Epithelial cell of prostate (primary cell): Measurements from ENCODE around the gene DNAJB5.
A peak's percentile ranks its signal among the peaks of the same experiment; 100 is the strongest.
"Not testable (repeated sequence)": the region's sequence is repeated elsewhere in the genome, so short reads cannot be mapped to it uniquely, and the experiment has no call there.

Experiments used
- DNase-seq: peaks from one replicate; pipeline ENCODE4 v3.0.0-alpha.2; 2011; ENCODE audit warnings: low read depth, low spot score
- H3K27ac ChIP-seq: fragments of 450-650 bp; 2 replicates; pipeline ENCODE4 v1.5.1; 2017; ENCODE audit warnings: mild to moderate bottlenecking

Gene DNAJB5

DNA sequence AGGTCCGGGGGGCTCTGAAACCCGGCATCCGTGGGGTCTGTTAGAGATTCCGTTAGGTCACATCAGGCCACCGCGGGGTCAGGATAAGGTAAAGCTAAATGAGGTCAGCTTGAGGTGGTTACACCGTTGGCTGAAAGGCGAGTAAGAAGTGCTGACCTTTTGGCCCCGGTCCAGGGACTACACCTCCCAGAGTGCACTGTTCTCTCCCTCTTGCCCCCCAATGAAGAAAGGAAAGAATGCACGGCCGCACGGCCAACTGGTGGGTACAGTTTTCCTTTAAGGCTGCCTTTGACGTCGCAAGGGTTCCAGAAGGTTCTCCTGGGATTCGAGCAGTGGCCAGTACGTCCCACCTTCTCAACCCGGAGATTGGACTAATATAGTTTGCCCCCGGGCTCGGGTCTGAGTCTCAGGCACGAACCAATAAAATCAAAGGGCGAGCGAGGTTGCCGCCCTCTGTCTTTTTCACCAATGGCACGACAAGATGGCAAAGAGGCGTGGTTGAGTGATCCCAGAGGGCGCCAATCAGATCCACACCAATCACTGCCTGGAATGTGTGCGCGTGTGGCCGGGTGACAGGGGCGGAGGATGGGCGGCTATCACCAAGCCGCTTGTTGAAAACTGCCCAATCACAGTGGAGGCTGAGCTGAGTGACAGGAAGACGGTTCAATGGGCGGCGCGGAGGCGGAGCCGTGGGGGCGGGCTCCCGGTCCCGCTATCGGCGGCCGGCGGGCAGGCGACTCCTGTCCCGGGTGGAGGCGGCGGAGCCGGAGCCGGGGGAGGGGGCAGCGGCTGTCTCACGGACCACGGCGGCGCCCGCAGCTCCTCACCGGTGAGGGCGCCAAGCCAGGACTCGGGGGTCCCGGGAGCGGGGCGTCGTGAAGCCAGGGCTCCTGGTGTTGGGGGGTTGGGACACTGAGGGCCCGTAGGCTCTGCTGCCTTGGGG lies at the start of gene DNAJB5:
Gene DNAJB5, plus strand, starts transcription at position 743 of the 943 bp plus-strand sequence. CDS start 886 bp downstream, outside the sequence.
- DNase-seq, result peak; percentile 98
- H3K27ac ChIP-seq, result peak within 1 kb of the TSS; percentile 86

DNA sequence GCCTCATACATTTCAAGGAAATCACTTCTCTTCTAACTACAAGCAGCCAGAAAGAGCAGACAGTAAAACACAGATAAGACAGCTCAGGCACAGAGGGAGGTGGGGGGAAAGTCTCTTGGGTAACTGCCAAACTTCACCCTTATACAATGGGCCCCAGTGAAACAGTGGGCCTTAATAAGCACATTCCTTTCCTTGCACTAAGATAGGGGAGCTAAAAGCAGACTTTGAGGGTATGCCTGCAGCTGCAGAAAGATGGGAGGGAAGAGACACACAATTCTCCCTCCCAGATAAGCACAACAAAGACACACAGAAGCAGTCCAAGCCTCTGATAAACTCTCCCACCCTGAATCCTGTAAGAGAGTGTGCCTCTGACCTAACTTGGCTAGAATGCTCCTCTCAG lies 49.6 kb upstream of the DNAJB5 start:
- not testable (repeated sequence) for DNase-seq, H3K27ac ChIP-seq

- no peak for DNase-seq
- H3K27ac ChIP-seq, result no peak overlapping the region
Observed at GRCh38 chr9:34948451-34948850, 41.1 kb upstream of the DNAJB5 start.

DNA sequence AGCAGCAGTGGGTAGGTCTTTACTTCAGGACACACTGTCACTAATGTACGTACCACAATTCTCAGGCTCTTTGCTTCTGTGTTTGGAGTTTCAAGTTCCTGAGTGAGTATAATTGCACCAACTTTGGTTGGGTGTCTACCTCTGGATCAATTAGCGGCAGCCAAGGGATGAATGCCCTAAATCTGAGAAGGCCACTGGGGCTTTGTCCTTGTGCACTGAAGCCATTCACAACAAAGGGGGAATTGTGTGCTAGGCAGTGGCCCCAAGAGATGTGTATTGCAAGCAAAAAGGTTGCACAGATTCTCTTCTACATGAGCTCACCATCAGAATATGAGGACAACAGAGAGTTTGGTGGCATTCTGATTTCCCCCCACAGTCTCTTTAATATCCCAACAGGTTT lies 35.3 kb upstream of the DNAJB5 start:
- DNase-seq, result no peak
- no peak overlapping the region for H3K27ac ChIP-seq

DNA sequence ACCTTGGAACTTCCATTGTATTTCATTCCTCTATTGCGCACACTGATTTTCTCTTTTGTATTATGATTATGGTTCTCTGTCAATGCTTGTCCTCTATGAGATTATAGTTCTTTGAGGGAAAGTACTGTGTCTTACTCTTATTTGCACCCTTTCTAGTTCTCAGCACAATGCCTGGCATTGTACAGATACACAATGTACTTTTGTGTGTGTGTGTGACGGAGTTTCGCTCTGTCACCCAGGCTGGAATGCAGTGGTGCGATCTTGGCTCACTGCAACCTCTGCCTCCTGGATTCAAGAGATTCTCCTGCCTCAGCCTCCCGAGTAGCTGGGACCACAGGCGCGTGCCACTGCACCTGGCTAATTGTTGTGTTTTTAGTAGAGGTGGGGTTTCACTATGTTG lies 33.5 kb upstream of the DNAJB5 start:
- DNase-seq, H3K27ac ChIP-seq: not testable (repeated sequence)

GRCh38 chr9:34956648-34957047 lies 32.9 kb upstream of the DNAJB5 start:
- no peak overlapping the region for H3K27ac ChIP-seq
- no peak for DNase-seq

DNA sequence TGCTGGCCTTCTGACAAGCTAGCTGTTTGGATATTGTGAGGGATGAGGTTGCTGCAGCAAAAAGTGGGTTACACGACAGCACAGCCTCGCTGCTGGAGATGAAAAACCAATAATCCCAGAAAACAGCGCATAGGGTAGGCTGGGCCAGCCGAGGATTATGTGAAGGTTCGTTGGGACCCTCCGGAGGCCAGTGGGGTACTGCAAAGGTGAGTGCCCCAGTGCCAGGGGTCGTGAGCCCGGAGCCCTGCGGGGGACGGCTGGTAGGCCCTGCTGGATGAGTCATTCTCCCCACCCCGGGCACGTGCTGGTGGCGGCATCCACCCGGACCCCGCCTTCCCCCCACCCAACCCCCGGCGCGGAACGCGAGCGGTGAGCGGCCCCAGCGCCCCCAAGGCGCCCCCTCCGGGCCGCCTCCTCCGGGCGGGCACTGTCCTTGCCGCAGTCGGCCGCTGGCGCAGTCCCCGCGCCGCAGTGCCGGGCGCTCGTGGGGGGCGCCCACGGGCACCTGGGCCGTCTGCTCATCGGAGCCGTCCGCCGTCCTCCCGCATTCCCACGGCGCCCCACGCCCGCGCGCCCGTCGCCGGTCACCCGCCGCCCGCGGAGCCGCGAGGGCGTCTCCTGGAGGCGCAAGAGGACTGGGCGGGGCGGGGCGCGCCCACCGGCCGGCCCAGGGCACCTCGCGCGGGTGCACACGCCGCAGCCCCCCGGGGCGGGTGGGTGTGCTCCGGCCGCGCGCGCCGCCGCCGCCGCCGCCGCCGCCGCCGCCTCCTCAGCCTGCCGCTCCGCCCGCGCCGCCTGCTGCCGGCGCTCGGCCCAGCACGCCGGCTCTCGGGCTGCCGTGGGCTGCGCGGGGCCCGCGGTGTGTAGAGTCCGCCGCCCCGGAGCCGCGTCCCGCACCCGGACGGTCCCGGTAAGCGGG lies 31.8 kb upstream of the DNAJB5 start, which contains the start of gene PHF24:
Gene PHF24, plus strand, starts transcription at position 794 of the 919 bp plus-strand sequence. CDS start 13,014 bp downstream, outside the sequence.
- no peak for DNase-seq
- H3K27ac ChIP-seq, result no peak within 1 kb of the TSS

DNA sequence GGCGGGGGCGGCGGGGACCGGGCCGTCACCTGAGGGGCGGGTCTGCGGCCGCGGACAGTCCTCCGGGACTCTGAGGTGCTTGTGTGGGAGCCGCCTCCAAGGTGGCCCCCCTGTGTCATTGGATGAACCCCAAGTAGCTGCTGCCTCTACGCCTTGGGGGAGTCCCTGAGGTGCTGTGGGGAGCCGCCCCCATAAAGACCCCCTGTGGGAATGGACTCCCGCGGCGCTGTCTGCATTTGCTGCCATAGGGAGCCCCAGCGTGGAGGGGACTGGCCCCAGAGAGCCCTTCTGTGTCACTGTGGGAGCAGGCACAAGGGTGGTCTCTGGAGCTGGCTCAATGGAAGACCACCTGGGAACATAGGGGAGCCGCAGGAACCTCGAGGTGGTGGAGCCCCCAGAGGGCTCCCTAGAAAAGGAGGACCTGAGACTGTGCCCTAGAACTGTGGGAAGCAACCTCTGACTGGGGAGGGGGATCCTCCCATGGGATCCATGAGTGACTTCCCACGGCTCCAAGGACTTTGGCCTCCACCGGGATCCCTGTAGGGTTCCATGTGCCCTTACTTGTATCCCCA lies 31.0 kb upstream of the DNAJB5 start:
- H3K27ac ChIP-seq, result no peak overlapping the region
- no peak for DNase-seq

DNA sequence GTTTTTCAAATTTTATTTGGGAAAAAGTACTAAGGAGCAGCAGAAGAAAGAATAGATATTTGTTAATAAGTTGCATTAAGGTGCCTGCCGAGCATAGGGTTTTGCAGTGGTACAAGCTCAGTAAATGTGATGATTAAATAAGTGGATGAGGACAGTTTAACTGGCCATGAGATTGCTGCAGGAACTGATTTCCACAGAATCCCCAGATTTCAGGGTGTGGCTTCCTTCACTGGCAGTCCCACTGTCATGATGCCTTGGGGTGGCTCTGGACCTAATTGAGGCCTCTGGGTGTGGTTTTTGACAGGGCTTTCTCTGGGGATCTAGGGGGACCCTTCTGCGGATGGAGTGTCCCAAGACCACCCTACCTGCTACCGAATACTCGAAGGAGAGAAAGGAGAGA lies 30.1 kb upstream of the DNAJB5 start:
- DNase-seq, result no peak
- H3K27ac ChIP-seq, result no peak overlapping the region

GRCh38 chr9:34961574-34962490 lies 27.7 kb upstream of the DNAJB5 start:
- peak overlapping the region; percentile 63 for H3K27ac ChIP-seq
- DNase-seq, result peak; percentile 34

GRCh38 chr9:34962546-34962945 lies 27.0 kb upstream of the DNAJB5 start:
- no peak for DNase-seq
- peak overlapping the region; percentile 63 for H3K27ac ChIP-seq

DNA sequence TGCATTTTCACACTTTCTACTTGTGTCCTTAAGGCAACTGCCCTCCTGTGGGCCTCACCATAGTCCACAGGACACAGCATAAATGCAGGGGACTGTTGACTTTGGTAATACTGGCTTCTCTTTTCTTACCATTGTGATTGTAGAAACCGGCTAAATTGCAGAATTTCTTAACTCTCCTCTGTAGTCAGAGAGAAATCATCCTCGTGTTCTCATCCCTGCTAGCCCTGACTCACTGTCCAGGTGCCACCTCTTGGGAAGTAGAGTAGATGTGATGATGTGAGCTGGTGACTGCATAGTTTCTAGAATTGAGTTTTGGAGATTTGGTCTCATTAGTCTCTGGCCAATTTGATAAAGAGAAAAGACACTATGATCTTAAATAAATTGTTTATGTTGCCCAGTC lies 26.0 kb upstream of the DNAJB5 start:
- no peak overlapping the region for H3K27ac ChIP-seq
- DNase-seq, result no peak

DNA sequence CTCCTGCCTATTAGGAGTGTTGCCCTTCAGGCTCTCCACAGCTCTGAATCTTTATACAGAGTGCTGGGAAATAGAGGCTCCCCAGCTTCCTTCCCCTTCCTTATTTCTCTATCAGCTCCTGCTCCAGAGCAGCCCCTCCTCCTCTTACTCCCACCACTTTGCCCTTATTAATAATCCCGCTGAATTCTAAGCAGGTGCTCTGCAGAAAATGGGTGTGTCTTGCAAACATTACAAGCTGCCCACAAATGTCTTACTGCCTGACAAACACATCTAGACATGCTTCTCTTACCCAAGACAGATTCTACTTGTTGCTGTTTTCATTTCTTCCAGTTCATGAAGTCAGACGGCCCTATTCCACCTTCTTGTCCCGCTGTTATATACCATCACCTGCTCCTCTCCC lies 25.1 kb upstream of the DNAJB5 start:
- no peak overlapping the region for H3K27ac ChIP-seq
- peak; percentile 40 for DNase-seq

DNA sequence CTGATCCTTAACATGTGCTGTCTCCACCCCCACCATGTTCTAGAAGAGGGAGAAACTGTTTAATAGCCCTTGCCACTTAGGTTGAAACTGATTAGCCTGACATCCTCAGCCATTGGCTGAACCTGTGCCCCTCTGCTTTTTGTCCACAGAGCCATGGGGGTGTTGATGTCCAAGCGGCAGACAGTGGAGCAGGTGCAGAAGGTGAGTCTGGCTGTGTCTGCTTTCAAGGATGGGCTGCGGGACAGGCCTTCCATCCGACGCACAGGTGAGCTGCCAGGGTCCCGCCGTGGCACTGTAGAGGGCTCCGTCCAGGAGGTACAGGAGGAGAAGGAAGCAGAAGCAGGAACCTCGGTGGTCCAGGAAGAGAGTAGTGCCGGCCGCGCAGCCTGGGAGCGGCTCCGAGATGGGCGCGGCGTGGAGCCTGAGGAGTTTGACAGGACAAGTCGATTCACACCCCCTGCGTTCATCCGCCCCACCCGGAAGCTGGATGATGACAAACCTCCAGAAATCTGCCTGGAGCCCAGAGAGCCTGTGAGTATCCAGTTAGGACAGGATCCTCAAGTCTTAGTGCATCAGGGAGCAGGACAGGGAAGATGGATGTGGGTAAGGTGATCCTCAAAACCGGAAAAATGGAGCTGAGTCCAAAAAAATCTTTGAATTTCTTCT lies 18.3 kb upstream of the DNAJB5 start:
- H3K27ac ChIP-seq, result no peak overlapping the region

GRCh38 chr9:34974664-34975063 lies 14.9 kb upstream of the DNAJB5 start:
- no peak for DNase-seq
- H3K27ac ChIP-seq, result no peak overlapping the region

More for the DNA sequence above, 18.3 kb upstream of the DNAJB5 start:
- DNase-seq, result no peak

- DNase-seq, result no peak
- no peak overlapping the region for H3K27ac ChIP-seq
Observed at GRCh38 chr9:34976441-34976840, 13.1 kb upstream of the DNAJB5 start.

DNA sequence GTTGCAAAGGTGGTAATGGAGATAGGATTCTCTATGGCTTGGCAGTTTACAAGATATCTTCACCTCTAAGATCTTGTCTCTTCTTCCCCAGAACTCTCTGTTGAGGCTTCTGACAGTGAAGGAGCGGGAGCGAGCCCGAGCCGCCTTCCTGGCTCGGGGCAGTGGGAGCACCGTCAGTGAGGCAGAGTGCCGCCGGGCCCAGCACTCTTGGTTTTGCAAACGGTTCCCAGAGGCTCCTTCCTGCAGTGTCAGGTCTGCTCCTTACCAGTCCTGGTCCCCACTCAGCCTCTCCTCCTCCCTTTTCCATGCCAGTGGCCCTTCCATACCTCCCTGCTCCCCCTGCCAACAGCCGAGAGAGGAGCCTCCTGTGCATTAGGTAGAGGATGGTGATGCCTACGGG lies 12.6 kb upstream of the DNAJB5 start:
- DNase-seq, result no peak
- no peak overlapping the region for H3K27ac ChIP-seq

DNA sequence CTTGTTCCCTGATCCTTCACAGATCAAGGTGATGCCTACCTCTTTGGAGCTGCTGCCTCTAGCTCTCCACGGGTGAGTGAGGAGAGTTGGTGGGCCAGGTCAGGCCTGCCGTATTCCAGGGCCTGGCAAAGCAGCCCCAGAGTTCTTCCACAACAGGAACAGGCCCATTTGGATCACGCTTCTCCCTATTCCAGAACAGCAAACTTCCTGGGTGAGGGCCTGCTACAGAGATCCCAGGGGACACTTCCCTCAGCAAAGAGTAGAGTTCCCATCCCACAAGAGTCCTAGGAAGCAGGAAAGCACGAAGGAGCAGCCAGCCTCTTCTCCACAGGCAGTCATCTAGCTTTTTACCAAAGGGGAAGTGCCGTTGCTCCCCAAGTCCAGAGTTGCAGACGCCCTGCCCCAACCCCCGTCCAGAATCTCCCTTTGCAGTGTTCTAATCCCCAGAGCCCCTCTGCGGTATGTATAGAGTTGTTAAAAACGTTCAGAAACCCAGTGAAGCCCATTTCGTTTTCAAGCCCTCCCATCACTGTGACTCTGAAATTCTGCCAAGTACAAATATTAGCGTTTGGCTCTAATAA lies 9.3 kb upstream of the DNAJB5 start:
- no peak for DNase-seq
- no peak overlapping the region for H3K27ac ChIP-seq

DNA sequence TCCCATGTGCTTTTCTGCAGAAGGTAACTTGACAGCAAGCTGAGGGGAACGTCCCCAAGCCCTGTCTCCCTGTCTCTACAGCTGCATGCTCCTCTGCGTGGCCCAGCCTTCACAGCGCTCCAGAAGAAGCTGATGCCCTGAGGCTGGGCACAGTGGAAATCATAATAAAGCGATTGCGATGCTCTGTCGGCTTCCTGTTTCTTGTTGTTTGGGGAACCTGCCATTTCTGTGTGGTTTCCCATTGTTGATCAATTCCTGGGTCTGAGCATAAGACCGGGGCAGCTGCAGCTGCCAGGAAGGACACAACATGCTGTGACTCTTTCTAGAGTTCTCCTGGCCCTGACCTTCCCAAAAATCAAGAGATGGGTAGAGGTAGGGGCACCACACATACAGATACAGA lies 7.2 kb upstream of the DNAJB5 start:
- no peak for DNase-seq
- H3K27ac ChIP-seq, result no peak overlapping the region
